Vagina (tissue), 2 donors: ENCODE data around the gene BTG1. TPM values are rescaled to one million over a fixed set of nuclear protein-coding genes. Genes with fewer than 3 reads are reported as not detected.

Experiments
- DNase-seq, 2 donors: peaks; one replicate each; pipeline ENCODE4 v3.0.0-alpha.2; 2017; ENCODE audit errors: extremely low spot score in 2 of 2
- H3K27ac ChIP-seq: fragments of 200-600 bp; sonication (generic); one replicate; pipeline ENCODE4 v1.5.1; 2019
- H3K27me3 ChIP-seq: fragments of 200-600 bp; sonication (generic); one replicate; pipeline ENCODE4 v1.5.1; 2019
- H3K36me3 ChIP-seq, 2 donors: fragments of 200-600 bp; sonication (generic); one replicate each; pipeline ENCODE4 v1.5.1; 2017 to 2019
- H3K4me1 ChIP-seq: fragments of 200-600 bp; sonication (generic); one replicate; pipeline ENCODE4 v1.5.1; 2019
- H3K4me3 ChIP-seq, 2 donors: fragments of 200-600 bp; sonication (generic); 1 replicate in 1 of 2; 2 replicates in 1 of 2; pipeline ENCODE4 v1.5.1; 2016 to 2019
- H3K9me3 ChIP-seq: fragments of 200-600 bp; sonication (generic); one replicate; pipeline ENCODE4 v1.5.1; 2019
- POLR2A ChIP-seq, 2 donors: fragments of 450-650 bp; IDR thresholded peaks; one replicate each; pipeline ENCODE4 v1.6.1; 2017; ENCODE audit warnings: antibody characterized with exemption in 2 of 2, mild to moderate bottlenecking in 2 of 2, moderate library complexity in 2 of 2
- POLR2AphosphoS5 ChIP-seq, 2 donors: sonication (generic); formaldehyde crosslinking; IDR thresholded peaks; one replicate each; pipeline ENCODE4 v1.9.0; 2017; ENCODE audit warnings: antibody characterized with exemption in 2 of 2, mild to moderate bottlenecking in 2 of 2, low read depth in 1 of 2; ENCODE audit not compliant: insufficient read depth in 1 of 2
- intact Hi-C: fragments of 100-400 bp; cut with DNase I; formaldehyde crosslinking; loops from one replicate; pipeline ENCODE4 v1.15.1; 2023
- total RNA-seq: library from RNA; depleted of rRNA; stranded (reverse); fragments of >200 nt; gene quantifications from one replicate; pipeline ENCODE4 v1.2.3, GENCODE V29; 2016
- TF ChIP-seq, protein P1 (sequence below), 3 experiments: fragments of 450-650 bp in 2 of 3; fragments of 200-600 bp in 1 of 3; sonication (generic) in 1 of 3; IDR thresholded peaks; one replicate each; pipeline ENCODE4 v1.5.1; 2017 to 2019; ENCODE audit warnings: antibody characterized with exemption in 3 of 3, mild to moderate bottlenecking in 2 of 3, moderate library complexity in 2 of 3

BTG1 gene
- total RNA-seq, 1 donor from 2014 or later, result 73.7 TPM

DNA sequence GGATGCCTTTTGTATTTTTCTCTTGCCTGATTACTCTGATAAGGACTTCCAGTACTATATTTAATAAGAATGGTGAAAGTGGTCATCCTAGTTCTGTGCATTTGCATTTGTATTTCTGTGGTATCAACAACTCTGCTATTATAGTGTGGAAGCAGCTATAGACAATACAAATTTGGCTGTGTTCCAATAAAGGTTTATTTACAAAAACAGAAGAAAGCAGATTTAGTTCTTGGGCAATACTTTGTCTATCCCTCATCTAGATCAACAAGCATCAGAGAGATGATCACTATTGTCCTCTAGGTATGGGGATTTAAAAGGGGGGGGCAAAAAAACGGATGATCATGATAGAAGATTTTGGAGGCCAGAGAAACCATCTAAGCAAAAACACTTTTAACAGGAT lies 19.1 kb upstream of the BTG1 start:
- Histone ChIP-seq H3K27me3 (no peaks in the 10 kb centered on the region), H3K4me3 (no peak overlapping the region), H3K4me1 (no peaks in the 10 kb centered on the region), H3K9me3 (no peaks in the 10 kb centered on the region), H3K27ac (no peak overlapping the region), H3K36me3 (no peaks in the 10 kb centered on the region)
- intact Hi-C loops, result no loop called here
- DNase-seq, result no peak
- TF ChIP-seq POLR2AphosphoS5 (IDR thresholded peaks at IDR 0.05; ENCODE audit: insufficient read depth in 1 of 2, low read depth in 1 of 2), result no peak
- TF ChIP-seq, protein P1, sequence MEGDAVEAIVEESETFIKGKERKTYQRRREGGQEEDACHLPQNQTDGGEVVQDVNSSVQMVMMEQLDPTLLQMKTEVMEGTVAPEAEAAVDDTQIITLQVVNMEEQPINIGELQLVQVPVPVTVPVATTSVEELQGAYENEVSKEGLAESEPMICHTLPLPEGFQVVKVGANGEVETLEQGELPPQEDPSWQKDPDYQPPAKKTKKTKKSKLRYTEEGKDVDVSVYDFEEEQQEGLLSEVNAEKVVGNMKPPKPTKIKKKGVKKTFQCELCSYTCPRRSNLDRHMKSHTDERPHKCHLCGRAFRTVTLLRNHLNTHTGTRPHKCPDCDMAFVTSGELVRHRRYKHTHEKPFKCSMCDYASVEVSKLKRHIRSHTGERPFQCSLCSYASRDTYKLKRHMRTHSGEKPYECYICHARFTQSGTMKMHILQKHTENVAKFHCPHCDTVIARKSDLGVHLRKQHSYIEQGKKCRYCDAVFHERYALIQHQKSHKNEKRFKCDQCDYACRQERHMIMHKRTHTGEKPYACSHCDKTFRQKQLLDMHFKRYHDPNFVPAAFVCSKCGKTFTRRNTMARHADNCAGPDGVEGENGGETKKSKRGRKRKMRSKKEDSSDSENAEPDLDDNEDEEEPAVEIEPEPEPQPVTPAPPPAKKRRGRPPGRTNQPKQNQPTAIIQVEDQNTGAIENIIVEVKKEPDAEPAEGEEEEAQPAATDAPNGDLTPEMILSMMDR (IDR thresholded peaks at IDR 0.05), result no peak
- TF ChIP-seq POLR2A (IDR thresholded peaks at IDR 0.05), result no peak

DNA sequence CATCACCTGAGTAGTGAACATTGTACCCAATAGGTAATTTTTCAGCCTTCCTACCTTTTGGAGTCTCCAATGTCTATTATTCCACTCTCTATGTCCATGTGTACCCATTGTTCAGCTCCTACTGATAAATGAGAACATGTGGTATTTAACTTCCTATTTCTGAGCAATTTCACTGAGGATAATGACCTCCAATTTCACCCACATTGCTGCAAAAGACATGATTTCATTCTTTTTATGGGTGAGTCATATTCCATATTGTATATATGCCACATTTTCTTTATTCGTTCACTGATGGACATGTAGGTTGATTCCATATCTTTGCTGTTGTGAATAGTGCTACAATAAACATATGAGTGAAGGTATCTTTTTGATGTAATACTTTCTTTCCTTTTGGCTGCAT lies 16.4 kb upstream of the BTG1 start:
- Histone ChIP-seq H3K27me3 (no peaks in the 10 kb centered on the region), H3K4me1 (no peaks in the 10 kb centered on the region), H3K4me3 (no peak overlapping the region), H3K27ac (no peak overlapping the region), H3K36me3 (no peaks in the 10 kb centered on the region), H3K9me3 (no peaks in the 10 kb centered on the region)
- intact Hi-C loops, result no loop called here
- no peak for TF ChIP-seq POLR2A (IDR thresholded peaks at IDR 0.05)
- TF ChIP-seq POLR2AphosphoS5 (IDR thresholded peaks at IDR 0.05; ENCODE audit: insufficient read depth in 1 of 2, low read depth in 1 of 2), result no peak
- TF ChIP-seq, protein P1 (IDR thresholded peaks at IDR 0.05), result no peak
- DNase-seq, result no peak

DNA sequence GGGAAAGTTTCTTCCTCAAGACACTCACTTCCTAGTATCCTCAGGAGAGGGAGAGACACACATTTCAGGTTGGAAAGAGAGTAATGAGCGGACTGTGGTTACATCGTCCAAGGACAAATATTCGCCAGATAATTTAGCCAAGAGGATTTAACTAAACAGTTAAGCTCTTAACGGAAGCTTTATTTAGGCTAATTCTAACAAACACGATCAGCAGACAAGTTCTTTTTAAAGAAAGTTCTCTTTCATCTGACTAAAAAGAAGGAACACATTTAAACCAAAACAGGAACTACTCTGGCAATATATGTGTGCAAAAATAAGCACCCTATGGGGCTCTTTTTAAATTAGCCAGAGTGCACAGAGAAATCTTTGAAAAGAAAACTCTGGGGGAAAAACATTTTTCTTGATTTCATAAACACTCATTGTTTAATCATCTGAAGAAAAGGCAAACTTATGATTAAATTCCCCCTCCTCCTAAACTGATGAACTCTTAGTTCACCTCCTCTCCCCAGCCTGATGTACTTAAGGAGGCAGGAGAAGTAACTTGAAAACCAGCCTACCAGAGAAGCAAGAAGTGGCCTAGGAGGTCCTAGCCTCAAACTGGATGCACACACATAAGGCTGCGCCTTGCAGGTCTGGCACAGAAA lies 13.3 kb upstream of the BTG1 start:
- H3K27ac ChIP-seq, result no peak overlapping the region
- no peaks in the 10 kb centered on the region for H3K36me3 ChIP-seq
- no peaks in the 10 kb centered on the region for H3K9me3 ChIP-seq
- H3K4me3 ChIP-seq, result no peak overlapping the region
- TF ChIP-seq, protein P1 (IDR thresholded peaks at IDR 0.05), result no peak
- TF ChIP-seq POLR2AphosphoS5 (IDR thresholded peaks at IDR 0.05; ENCODE audit: insufficient read depth in 1 of 2, low read depth in 1 of 2) (no peak), POLR2A (IDR thresholded peaks at IDR 0.05) (no peak)
- H3K4me1 ChIP-seq, result no peaks in the 10 kb centered on the region
- no peak for DNase-seq
- intact Hi-C loops, result no loop called here
- no peaks in the 10 kb centered on the region for H3K27me3 ChIP-seq

DNA sequence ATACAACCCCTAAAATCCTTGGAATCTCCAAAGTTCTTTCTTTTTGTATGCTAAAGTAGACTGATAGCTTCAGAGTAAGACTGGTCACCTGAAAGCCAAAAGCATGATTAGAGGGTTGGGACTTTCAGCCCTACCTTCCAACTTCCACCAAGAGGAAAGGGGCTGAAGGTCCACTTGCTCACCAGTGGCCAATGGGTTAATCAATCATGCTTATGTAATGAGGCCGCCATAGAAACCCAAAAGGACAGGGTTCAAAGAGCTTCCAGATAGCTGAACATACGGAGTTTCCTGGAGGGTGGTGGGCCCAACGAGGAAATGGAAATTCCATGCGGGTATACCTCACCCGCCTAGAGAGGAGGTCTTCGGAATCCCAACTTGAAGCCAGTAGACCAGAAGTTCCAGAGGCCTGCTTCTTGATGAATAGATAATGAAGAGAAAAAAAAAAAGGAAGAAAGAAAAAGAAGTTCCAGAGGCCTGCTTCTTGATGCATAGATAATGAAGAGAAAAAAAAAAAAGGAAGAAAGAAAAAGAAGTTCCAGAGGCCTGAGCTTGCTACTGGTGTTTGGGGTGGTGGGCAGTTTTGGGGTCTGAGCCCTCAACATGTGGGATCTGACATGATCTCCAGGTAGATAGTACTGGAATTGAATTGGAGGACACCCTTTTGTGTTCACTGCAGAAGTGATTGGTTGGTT lies 11.2 kb upstream of the BTG1 start:
- H3K27me3 ChIP-seq, result no peaks in the 10 kb centered on the region
- TF ChIP-seq POLR2AphosphoS5 (IDR thresholded peaks at IDR 0.05; ENCODE audit: insufficient read depth in 1 of 2, low read depth in 1 of 2), result no peak
- TF ChIP-seq, protein P1 (IDR thresholded peaks at IDR 0.05), result no peak
- TF ChIP-seq POLR2A (IDR thresholded peaks at IDR 0.05), result no peak
- H3K36me3 ChIP-seq, result no peaks in the 10 kb centered on the region
- no peaks in the 10 kb centered on the region for H3K4me1 ChIP-seq
- intact Hi-C loops, result no loop called here
- DNase-seq, result no peak
- no peaks in the 10 kb centered on the region for H3K9me3 ChIP-seq
- H3K27ac ChIP-seq, result no peak overlapping the region
- H3K4me3 ChIP-seq, result no peak overlapping the region

DNA sequence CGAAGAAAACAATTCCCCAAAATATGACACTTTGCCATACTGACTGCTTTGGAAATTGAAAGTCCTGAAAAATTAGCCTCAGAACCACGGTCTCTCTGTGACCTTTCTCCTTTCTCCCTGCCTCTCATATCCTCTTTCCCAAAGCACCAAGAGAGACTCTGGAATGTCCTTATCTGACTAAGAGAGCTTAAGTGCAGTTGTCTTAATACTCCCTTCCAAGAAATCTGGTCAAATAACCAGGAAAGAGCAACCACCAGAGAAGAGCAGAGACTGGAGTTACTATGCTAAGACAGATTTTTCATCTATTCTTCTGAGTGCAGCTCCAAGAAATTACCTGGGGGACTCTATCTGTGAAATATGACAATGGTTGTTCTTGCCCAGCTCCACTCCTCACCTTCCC lies 10.5 kb upstream of the BTG1 start:
- DNase-seq, result no peak
- no peak overlapping the region for H3K4me3 ChIP-seq
- TF ChIP-seq POLR2A (IDR thresholded peaks at IDR 0.05) (no peak), POLR2AphosphoS5 (IDR thresholded peaks at IDR 0.05; ENCODE audit: insufficient read depth in 1 of 2, low read depth in 1 of 2) (no peak)
- TF ChIP-seq, protein P1 (IDR thresholded peaks at IDR 0.05), result no peak
- H3K4me1 ChIP-seq, result no peaks in the 10 kb centered on the region
- H3K27ac ChIP-seq, result no peak overlapping the region
- no peaks in the 10 kb centered on the region for H3K36me3 ChIP-seq
- no peaks in the 10 kb centered on the region for H3K9me3 ChIP-seq
- H3K27me3 ChIP-seq, result no peaks in the 10 kb centered on the region
- intact Hi-C loops, result no loop called here
